ENCODE measurements around the gene GLI3.

DNA sequence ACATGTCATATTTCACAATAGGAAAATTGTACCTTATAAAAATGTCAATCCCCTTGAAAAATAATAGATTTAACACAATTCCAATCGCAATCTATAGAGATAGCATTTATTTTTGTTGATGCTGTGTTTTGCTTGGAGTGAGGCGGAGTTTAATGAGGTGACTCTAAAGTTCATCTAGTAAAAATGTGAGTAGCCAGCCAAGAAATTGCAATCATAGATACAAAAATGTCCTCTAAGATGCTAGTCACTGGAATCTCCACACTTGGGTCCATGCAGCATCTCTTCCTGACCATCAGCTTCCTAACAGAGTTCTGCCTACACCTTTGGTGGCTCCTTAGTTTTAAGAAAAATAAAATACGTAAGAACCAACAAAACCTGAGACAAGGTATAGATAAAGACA is 44.9 kb downstream of the GLI3 start:
- TF ChIP-seq SP1 (IDR thresholded peaks at IDR 0.05; ENCODE audit: low read depth, low read length), result no peak
- no peak for TF ChIP-seq PRDM15 (CRISPR knock-in tag; IDR thresholded peaks at IDR 0.05)
- no peak for TF ChIP-seq POLR2A (IDR thresholded peaks at IDR 0.05; ENCODE audit: low read depth, low read length)
- no peak for TF ChIP-seq CTCF (IDR thresholded peaks at IDR 0.05 in 2 of 3, conservative IDR thresholded peaks at IDR 0.05 in 1 of 3; ENCODE audit: control insufficient read depth in 2 of 3, extremely low read depth in 1 of 3, insufficient read depth in 1 of 3, low read depth in 3 of 3, low read length in 3 of 3)
- no peak for TF ChIP-seq TCF3 (IDR thresholded peaks at IDR 0.05; ENCODE audit: borderline replicate concordance, insufficient read depth, low read depth, low read length)
- TF ChIP-seq SIN3A (IDR thresholded peaks at IDR 0.05; ENCODE audit: low read depth, low read length), result no peak
- TF ChIP-seq EGR1 (IDR thresholded peaks at IDR 0.05; ENCODE audit: borderline replicate concordance in 1 of 2, low read depth in 2 of 2, low read length in 2 of 2), result no peak
- no peak for TF ChIP-seq ELK1 (IDR thresholded peaks at IDR 0.05; ENCODE audit: low read depth, low read length)
- TF ChIP-seq TARDBP (IDR thresholded peaks at IDR 0.05; ENCODE audit: borderline replicate concordance), result no peak
- no peak for TF ChIP-seq FOXM1 (IDR thresholded peaks at IDR 0.05; ENCODE audit: low read depth, low read length)
- TF ChIP-seq SRF (IDR thresholded peaks at IDR 0.05; ENCODE audit: low read depth in 2 of 2, low read length in 2 of 2), result no peak
- no peak for TF ChIP-seq EP300 (IDR thresholded peaks at IDR 0.05; ENCODE audit: borderline replicate concordance in 1 of 2, control insufficient read depth in 1 of 2, low read depth in 2 of 2, low read length in 2 of 2)
- no peak for TF ChIP-seq MEF2A (IDR thresholded peaks at IDR 0.05; ENCODE audit: insufficient read depth, low read depth, low read length)

Measured in GM12878 (cell line).